ENCODE data around the gene ZNF502. TPM values are rescaled to one million over a fixed set of nuclear protein-coding genes. Genes with fewer than 3 reads are reported as not detected.

The ZNF502 gene
- total RNA-seq, 1 donor from 2014 or later: 3.4 TPM

DNA sequence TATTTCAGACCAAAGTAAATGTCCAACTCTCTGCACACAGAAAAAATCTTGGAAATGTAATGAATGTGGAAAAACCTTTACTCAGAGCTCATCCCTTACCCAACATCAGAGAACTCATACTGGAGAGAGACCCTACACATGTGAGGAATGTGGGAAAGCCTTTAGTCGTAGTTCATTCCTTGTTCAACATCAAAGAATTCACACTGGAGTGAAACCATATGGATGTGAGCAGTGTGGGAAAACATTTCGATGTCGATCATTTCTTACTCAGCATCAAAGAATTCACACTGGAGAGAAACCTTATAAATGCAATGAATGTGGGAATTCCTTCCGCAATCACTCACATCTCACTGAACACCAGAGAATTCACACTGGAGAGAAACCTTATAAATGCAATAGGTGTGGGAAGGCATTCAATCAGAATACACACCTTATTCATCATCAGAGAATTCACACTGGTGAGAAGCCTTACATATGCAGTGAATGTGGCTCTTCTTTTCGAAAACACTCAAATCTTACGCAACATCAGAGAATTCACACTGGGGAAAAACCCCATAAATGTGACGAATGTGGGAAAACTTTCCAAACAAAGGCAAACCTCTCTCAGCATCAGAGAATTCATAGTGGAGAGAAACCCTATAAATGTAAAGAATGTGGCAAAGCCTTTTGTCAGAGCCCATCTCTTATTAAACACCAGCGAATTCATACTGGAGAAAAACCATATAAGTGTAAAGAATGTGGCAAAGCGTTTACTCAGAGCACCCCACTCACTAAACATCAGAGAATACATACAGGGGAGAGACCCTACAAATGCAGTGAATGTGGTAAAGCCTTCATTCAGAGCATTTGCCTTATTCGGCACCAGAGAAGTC lies 9.0 kb downstream of the ZNF502 start:
- no peak overlapping the region for H3K4me3 ChIP-seq
- H3K27ac ChIP-seq (replicated peaks): no peak overlapping the region
- peaks cover 100% of the 10 kb centered on the region for H3K9me3 ChIP-seq (replicated peaks)
- no peaks in the 10 kb centered on the region for H3K4me1 ChIP-seq
- no peak for DNase-seq
- H3K36me3 ChIP-seq: peaks cover 87% of the 10 kb centered on the region
- TF ChIP-seq, protein P1, sequence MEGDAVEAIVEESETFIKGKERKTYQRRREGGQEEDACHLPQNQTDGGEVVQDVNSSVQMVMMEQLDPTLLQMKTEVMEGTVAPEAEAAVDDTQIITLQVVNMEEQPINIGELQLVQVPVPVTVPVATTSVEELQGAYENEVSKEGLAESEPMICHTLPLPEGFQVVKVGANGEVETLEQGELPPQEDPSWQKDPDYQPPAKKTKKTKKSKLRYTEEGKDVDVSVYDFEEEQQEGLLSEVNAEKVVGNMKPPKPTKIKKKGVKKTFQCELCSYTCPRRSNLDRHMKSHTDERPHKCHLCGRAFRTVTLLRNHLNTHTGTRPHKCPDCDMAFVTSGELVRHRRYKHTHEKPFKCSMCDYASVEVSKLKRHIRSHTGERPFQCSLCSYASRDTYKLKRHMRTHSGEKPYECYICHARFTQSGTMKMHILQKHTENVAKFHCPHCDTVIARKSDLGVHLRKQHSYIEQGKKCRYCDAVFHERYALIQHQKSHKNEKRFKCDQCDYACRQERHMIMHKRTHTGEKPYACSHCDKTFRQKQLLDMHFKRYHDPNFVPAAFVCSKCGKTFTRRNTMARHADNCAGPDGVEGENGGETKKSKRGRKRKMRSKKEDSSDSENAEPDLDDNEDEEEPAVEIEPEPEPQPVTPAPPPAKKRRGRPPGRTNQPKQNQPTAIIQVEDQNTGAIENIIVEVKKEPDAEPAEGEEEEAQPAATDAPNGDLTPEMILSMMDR (IDR thresholded peaks at IDR 0.05; ENCODE audit: borderline replicate concordance): no peak
- intact Hi-C loops (cut with micrococcal nuclease): no loop called here
- H3K27me3 ChIP-seq (ENCODE audit: low read depth): no peaks in the 10 kb centered on the region

DNA sequence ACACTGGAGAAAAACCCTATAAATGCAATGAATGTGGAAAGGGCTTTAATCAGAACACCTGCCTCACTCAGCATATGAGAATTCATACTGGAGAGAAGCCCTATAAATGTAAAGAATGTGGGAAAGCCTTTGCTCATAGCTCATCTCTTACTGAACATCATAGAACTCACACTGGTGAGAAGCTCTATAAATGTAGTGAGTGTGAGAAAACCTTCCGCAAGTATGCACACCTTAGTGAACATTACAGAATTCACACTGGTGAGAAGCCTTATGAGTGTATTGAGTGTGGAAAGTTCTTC lies 9.6 kb downstream of the ZNF502 start:
- intact Hi-C loops (cut with micrococcal nuclease): no loop called here
- H3K4me3 ChIP-seq: no peak overlapping the region
- H3K36me3 ChIP-seq: peaks cover 81% of the 10 kb centered on the region
- no peak overlapping the region for H3K27ac ChIP-seq (replicated peaks)
- no peak for DNase-seq
- H3K27me3 ChIP-seq (ENCODE audit: low read depth): no peaks in the 10 kb centered on the region
- H3K9me3 ChIP-seq (replicated peaks): peaks cover 100% of the 10 kb centered on the region
- H3K4me1 ChIP-seq: no peaks in the 10 kb centered on the region
- TF ChIP-seq, protein P1 (IDR thresholded peaks at IDR 0.05; ENCODE audit: borderline replicate concordance): no peak

DNA sequence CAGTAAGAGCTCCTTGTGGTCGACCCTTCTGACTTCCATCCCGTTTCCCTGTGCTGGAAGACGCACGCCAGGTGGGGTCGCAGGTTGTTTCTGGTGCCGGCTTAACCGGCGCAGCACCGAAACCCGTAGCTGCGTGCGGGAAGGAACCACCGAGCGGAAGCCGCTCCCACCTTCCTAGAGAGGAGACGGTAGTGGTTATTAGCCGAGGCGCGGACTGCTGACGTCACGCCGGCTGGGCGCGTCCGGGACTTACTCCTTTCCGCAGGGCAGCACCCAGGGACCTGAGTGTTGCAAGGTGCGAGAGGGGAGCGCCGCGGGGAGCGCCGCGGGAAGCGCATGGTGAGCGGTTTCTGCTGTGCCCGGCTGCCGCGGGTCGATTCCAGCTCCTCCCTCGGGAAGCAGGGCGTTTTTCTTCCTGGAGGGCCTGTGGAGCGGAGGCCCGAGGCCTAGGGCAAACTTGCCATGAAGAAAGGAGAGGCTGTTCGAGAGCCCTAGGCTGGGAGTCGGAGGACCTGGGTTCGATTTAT lies 17.0 kb downstream of the ZNF502 start, which contains the start of gene ZNF501:
TSS of gene ZNF501 (plus strand) at position 252 of the 527 bp plus-strand sequence. CDS start 4,787 bp downstream, outside the sequence.
- Histone ChIP-seq H3K27me3 (ENCODE audit: low read depth) (no peaks in the 10 kb centered on the region), H3K4me3 (peak within 1 kb of the TSS; percentile 81), H3K4me1 (peaks cover 17% of the 10 kb centered on the region), H3K27ac (replicated peaks) (peak within 1 kb of the TSS; percentile 68), H3K36me3 (peaks cover 52% of the 10 kb centered on the region), H3K9me3 (replicated peaks) (peaks cover 93% of the 10 kb centered on the region)
- DNase-seq: peak; percentile 96
- intact Hi-C loops (cut with micrococcal nuclease): no loop called here
- TF ChIP-seq, protein P1 (IDR thresholded peaks at IDR 0.05; ENCODE audit: borderline replicate concordance): no peak

DNA sequence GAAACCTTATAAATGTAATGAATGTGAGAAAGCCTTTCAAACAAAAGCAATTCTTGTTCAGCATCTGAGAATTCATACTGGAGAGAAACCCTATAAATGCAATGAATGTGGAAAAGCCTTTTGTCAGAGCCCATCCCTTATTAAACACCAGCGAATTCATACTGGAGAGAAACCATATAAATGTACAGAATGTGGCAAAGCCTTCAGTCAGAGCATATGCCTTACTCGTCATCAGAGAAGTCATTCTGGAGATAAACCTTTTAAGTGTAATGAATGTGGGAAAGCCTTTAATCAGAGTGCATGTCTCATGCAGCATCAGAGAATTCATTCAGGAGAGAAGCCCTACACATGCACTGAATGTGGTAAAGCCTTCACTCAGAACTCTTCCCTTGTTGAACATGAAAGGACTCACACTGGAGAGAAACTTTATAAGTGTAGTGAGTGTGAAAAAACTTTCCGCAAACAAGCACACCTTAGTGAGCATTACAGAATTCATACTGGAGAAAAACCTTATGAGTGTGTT lies 22.2 kb downstream of the ZNF502 start:
- H3K4me3 ChIP-seq: no peak overlapping the region
- H3K4me1 ChIP-seq: peaks cover 7% of the 10 kb centered on the region
- H3K9me3 ChIP-seq (replicated peaks): peaks cover 100% of the 10 kb centered on the region
- no peak for DNase-seq
- H3K27ac ChIP-seq (replicated peaks): no peak overlapping the region
- H3K27me3 ChIP-seq (ENCODE audit: low read depth): no peaks in the 10 kb centered on the region
- intact Hi-C loops (cut with micrococcal nuclease): no loop called here
- TF ChIP-seq, protein P1 (IDR thresholded peaks at IDR 0.05; ENCODE audit: borderline replicate concordance): no peak
- peaks cover 72% of the 10 kb centered on the region for H3K36me3 ChIP-seq

DNA sequence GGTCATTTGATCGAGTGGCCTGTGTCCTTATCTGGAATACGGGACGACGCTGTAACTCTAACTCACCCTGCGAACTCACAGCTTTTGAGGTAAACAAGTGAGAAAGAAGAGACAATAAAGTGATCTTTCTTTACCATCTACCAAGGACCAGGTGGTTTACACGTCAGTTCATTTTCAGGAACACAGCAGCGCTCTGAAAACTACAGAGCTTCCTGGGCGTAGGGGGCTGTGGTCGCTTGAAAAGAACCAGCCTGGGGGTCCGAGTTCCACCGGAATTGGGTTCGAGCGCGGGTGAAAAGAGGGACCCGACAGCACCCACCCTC lies 48.6 kb downstream of the ZNF502 start:
- Histone ChIP-seq H3K27ac (replicated peaks) (peak overlapping the region; percentile 85), H3K27me3 (ENCODE audit: low read depth) (no peaks in the 10 kb centered on the region), H3K4me1 (peaks cover 19% of the 10 kb centered on the region), H3K4me3 (peak overlapping the region; percentile 95), H3K9me3 (replicated peaks) (peaks cover 12% of the 10 kb centered on the region), H3K36me3 (peaks cover 28% of the 10 kb centered on the region)
- no peak for DNase-seq
- intact Hi-C loops (cut with micrococcal nuclease): no loop called here
- TF ChIP-seq, protein P1 (IDR thresholded peaks at IDR 0.05; ENCODE audit: borderline replicate concordance): no peak
